Measurements from ENCODE around the gene IL22RA2. TPM values are rescaled to one million over a fixed set of nuclear protein-coding genes. Genes with fewer than 3 reads are reported as not detected.

IL22RA2 gene
- total RNA-seq, 1 experiment from 2014 or later: not detected

GRCh38 chr6:137094411-137095008, 78.9 kb downstream of the IL22RA2 start:
- no peak for TF ChIP-seq SIN3A (IDR thresholded peaks at IDR 0.05; ENCODE audit: borderline replicate concordance, insufficient read depth, low read depth, low read length)
- TF ChIP-seq, protein P1, sequence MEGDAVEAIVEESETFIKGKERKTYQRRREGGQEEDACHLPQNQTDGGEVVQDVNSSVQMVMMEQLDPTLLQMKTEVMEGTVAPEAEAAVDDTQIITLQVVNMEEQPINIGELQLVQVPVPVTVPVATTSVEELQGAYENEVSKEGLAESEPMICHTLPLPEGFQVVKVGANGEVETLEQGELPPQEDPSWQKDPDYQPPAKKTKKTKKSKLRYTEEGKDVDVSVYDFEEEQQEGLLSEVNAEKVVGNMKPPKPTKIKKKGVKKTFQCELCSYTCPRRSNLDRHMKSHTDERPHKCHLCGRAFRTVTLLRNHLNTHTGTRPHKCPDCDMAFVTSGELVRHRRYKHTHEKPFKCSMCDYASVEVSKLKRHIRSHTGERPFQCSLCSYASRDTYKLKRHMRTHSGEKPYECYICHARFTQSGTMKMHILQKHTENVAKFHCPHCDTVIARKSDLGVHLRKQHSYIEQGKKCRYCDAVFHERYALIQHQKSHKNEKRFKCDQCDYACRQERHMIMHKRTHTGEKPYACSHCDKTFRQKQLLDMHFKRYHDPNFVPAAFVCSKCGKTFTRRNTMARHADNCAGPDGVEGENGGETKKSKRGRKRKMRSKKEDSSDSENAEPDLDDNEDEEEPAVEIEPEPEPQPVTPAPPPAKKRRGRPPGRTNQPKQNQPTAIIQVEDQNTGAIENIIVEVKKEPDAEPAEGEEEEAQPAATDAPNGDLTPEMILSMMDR (IDR thresholded peaks at IDR 0.05): peak; percentile 80; the same call in 1 of the 2 replicates
- DNase-seq (ENCODE audit: low read depth, low spot score) (peak; percentile 46), ATAC-seq (no peak)
- POLR2A ChIA-PET: no interaction called here
- H3K4me1 ChIP-seq (ENCODE audit: control insufficient read depth, insufficient read depth, low read length): no peaks in the 10 kb centered on the region
- CTCF ChIA-PET: interaction anchor here (0.6 to 1.0 kb wide), 6 partner anchors 18 to 547 kb away, joined by 3 to 10 read pairs (median 4); no protein-coding TSS in a partner anchor
- H3K27me3 ChIP-seq (ENCODE audit: control insufficient read depth, insufficient read depth, low read length): no peaks in the 10 kb centered on the region; the same call in 1 of the 2 replicates
- intact Hi-C loops (cut with micrococcal nuclease; ENCODE audit: unreplicated experiment) (loop anchor here (2.0 to 5.0 kb wide), 3 partner anchors 72 to 548 kb away; no protein-coding TSS in a partner anchor), in situ Hi-C loops (cut with HindIII; ENCODE audit: low pct_unique_long_range_greater_than_20kb, low sequenced_read_pairs) (no loop called here)
- no peak overlapping the region for H3K4me3 ChIP-seq (ENCODE audit: low read depth in 2 of 2, low read length in 2 of 2)
- no peak overlapping the region for H3K27ac ChIP-seq (ENCODE audit: low read length)
- no TSS peak for BruUV-seq (replicated peaks)
- no peaks in the 10 kb centered on the region for H3K9me3 ChIP-seq (ENCODE audit: control insufficient read depth, insufficient read depth, low read depth, low read length)
- H3K36me3 ChIP-seq (ENCODE audit: control insufficient read depth, insufficient read depth, low read length): no peaks in the 10 kb centered on the region

Other genes with a start within 250 kb of the IL22RA2 start
- gene IL20RA, start 128.7 kb downstream of the IL22RA2 start, total RNA-seq (2021; ENCODE audit: unreplicated experiment): not detected
- 23.4 TPM for gene IFNGR1, start 45.7 kb upstream of the IL22RA2 start, total RNA-seq (2021; ENCODE audit: unreplicated experiment)

Data from Panc1 (cell line).